ENCODE data around the gene MCC.

MCC gene

GRCh38 chr5:112977440-112977861 is 510.8 kb downstream of the MCC start:
- H3K79me2 ChIP-seq (ENCODE audit: low read length) = peaks cover 59% of the 10 kb centered on the region
- 0 out of 2 replicates have a peak, but pooled peaks cover 4% of the 10 kb centered on the region for H4K20me1 ChIP-seq (ENCODE audit: insufficient read depth, low read length)
- DNase-seq = peak; percentile 18
- H3K27me3 ChIP-seq (replicated peaks; ENCODE audit: insufficient read depth, low read length) = no peaks in the 10 kb centered on the region
- peak overlapping the region; percentile 88 for H2AFZ ChIP-seq (ENCODE audit: low read length)
- peak overlapping the region; percentile 56; the same call in 1 of the 2 replicates for H3K27ac ChIP-seq (ENCODE audit: low read length)
- H3K9ac ChIP-seq (ENCODE audit: low read length) = peak overlapping the region; percentile 75
- H3K36me3 ChIP-seq (replicated peaks; ENCODE audit: insufficient read depth, low read length) = no peaks in the 10 kb centered on the region
- H3K4me3 ChIP-seq (ENCODE audit: low read length) = peak overlapping the region; percentile 89
- TF ChIP-seq EZH2 (optimal IDR thresholded peaks at IDR 0.05; ENCODE audit: low read depth, low read length) (no peak), EZH2phosphoT487 (IDR thresholded peaks at IDR 0.05; ENCODE audit: low read length) (no peak), CTCF (IDR thresholded peaks at IDR 0.05; ENCODE audit: low read length) (no peak)
- peaks cover 17% of the 10 kb centered on the region for H3K4me1 ChIP-seq (ENCODE audit: low read length)
- no peaks in the 10 kb centered on the region for H3K9me3 ChIP-seq (replicated peaks; ENCODE audit: insufficient read depth, low read length)
- no peaks in the 10 kb centered on the region for H3K9me2 ChIP-seq (replicated peaks; ENCODE audit: insufficient read depth, low read length)
- peak overlapping the region; percentile 84 for H3K4me2 ChIP-seq (ENCODE audit: low read depth, low read length)
- peaks cover 8% of the 10 kb centered on the region; the same call in 1 of the 2 replicates for H3F3A ChIP-seq (ENCODE audit: insufficient read depth, low read length)

DNA sequence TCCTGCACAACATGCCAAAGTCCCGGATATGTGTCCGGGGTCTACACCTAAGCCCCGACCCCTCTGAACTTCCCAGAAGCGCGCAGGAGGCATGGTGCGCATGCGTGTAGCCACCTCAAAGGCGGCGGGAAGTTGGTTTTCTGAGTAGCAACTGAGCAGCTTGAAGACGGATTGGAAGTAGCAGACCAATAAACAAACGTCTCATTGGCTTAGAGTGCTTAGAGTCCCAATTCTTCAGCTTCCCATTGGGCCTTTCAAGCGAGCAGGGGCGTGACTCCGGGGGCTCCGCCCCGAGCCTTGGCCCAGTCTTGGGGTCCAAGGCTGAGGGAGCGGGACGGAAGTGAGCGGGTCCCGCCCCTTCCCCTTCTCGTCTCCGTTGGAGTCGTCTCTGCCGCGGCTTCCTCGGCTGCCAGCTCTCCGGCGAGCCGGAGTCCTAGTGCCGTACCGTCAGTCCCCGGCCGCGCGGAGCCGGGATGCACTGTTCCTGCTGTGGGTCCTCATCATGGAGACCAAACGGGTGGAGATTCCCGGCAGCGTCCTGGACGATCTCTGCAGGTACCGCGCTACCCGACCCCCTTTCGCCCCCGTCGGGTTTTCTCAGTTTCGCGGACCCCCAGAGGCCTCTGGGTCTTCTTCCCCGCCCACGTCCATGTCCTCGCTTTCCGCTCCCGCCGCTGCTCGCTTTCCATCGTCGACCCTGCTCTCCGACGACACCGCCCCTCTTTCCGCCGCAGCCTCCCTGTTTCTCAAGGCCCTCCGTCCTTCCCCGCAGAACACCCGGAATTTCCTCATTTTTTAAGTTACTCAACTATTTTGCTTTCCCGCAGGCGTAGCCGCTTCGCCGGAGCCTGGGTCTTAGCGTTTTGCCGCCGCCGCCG is 511.6 kb downstream of the MCC start, which contains the start of gene DCP2:
Gene DCP2 (plus strand): TSS at position 367 of the 878 bp plus-strand sequence. CDS start 136 bp downstream, at position 503.
- Histone ChIP-seq H3K9me3 (replicated peaks; ENCODE audit: insufficient read depth, low read length) (no peaks in the 10 kb centered on the region), H2AFZ (ENCODE audit: low read length) (peak within 1 kb of the TSS; percentile 96), H3K36me3 (replicated peaks; ENCODE audit: insufficient read depth, low read length) (no peaks in the 10 kb centered on the region), H3F3A (ENCODE audit: insufficient read depth, low read length) (peaks cover 8% of the 10 kb centered on the region; the same call in 1 of the 2 replicates), H3K9ac (ENCODE audit: low read length) (peak within 1 kb of the TSS; percentile 75), H3K4me2 (ENCODE audit: low read depth, low read length) (peak within 1 kb of the TSS; percentile 85), H3K9me2 (replicated peaks; ENCODE audit: insufficient read depth, low read length) (no peaks in the 10 kb centered on the region), H3K4me3 (ENCODE audit: low read length) (peak within 1 kb of the TSS; percentile 89), H3K79me2 (ENCODE audit: low read length) (peaks cover 52% of the 10 kb centered on the region), H3K4me1 (ENCODE audit: low read length) (peaks cover 17% of the 10 kb centered on the region), H3K27ac (ENCODE audit: low read length) (peak within 1 kb of the TSS; percentile 56; the same call in 1 of the 2 replicates), H3K27me3 (replicated peaks; ENCODE audit: insufficient read depth, low read length) (peaks cover 3% of the 10 kb centered on the region; the same call in 1 of the 2 replicates), H4K20me1 (ENCODE audit: insufficient read depth, low read length) (0 out of 2 replicates have a peak, but pooled peaks cover 4% of the 10 kb centered on the region)
- peak; percentile 99 for DNase-seq
- TF ChIP-seq EZH2 (optimal IDR thresholded peaks at IDR 0.05; ENCODE audit: low read depth, low read length) = no peak
- no peak for TF ChIP-seq EZH2phosphoT487 (IDR thresholded peaks at IDR 0.05; ENCODE audit: low read length)
- no peak for TF ChIP-seq CTCF (IDR thresholded peaks at IDR 0.05; ENCODE audit: low read length)

GRCh38 chr5:112975721-112976431 is 512.4 kb downstream of the MCC start:
- peaks cover 10% of the 10 kb centered on the region for H3K27me3 ChIP-seq (replicated peaks; ENCODE audit: insufficient read depth, low read length)
- DNase-seq = no peak
- peak overlapping the region; percentile 89 for H3K4me3 ChIP-seq (ENCODE audit: low read length)
- H3K9me2 ChIP-seq (replicated peaks; ENCODE audit: insufficient read depth, low read length) = no peaks in the 10 kb centered on the region
- no peaks in the 10 kb centered on the region for H3K36me3 ChIP-seq (replicated peaks; ENCODE audit: insufficient read depth, low read length)
- H2AFZ ChIP-seq (ENCODE audit: low read length) = peak overlapping the region; percentile 96
- peaks cover 44% of the 10 kb centered on the region for H3K79me2 ChIP-seq (ENCODE audit: low read length)
- H3K27ac ChIP-seq (ENCODE audit: low read length) = peak overlapping the region; percentile 22; the same call in 1 of the 2 replicates
- TF ChIP-seq EZH2phosphoT487 (IDR thresholded peaks at IDR 0.05; ENCODE audit: low read length) = no peak
- TF ChIP-seq CTCF (IDR thresholded peaks at IDR 0.05; ENCODE audit: low read length) = no peak
- no peak for TF ChIP-seq EZH2 (optimal IDR thresholded peaks at IDR 0.05; ENCODE audit: low read depth, low read length)
- peak overlapping the region; percentile 59; the same call in 1 of the 2 replicates for H3K9ac ChIP-seq (ENCODE audit: low read length)
- peaks cover 17% of the 10 kb centered on the region for H3K4me1 ChIP-seq (ENCODE audit: low read length)
- no peaks in the 10 kb centered on the region for H3K9me3 ChIP-seq (replicated peaks; ENCODE audit: insufficient read depth, low read length)
- peak overlapping the region; percentile 85 for H3K4me2 ChIP-seq (ENCODE audit: low read depth, low read length)
- H4K20me1 ChIP-seq (ENCODE audit: insufficient read depth, low read length) = 0 out of 2 replicates have a peak, but pooled peaks cover 4% of the 10 kb centered on the region
- H3F3A ChIP-seq (ENCODE audit: insufficient read depth, low read length) = peaks cover 8% of the 10 kb centered on the region; the same call in 1 of the 2 replicates

All from MM.1S (cell line).